Measurements from ENCODE around the gene ZNF385B.
"Not testable (repeated sequence)": the region's sequence is repeated elsewhere in the genome, so short reads cannot be mapped to it uniquely, and the experiment has no call there.

The ZNF385B gene

DNA sequence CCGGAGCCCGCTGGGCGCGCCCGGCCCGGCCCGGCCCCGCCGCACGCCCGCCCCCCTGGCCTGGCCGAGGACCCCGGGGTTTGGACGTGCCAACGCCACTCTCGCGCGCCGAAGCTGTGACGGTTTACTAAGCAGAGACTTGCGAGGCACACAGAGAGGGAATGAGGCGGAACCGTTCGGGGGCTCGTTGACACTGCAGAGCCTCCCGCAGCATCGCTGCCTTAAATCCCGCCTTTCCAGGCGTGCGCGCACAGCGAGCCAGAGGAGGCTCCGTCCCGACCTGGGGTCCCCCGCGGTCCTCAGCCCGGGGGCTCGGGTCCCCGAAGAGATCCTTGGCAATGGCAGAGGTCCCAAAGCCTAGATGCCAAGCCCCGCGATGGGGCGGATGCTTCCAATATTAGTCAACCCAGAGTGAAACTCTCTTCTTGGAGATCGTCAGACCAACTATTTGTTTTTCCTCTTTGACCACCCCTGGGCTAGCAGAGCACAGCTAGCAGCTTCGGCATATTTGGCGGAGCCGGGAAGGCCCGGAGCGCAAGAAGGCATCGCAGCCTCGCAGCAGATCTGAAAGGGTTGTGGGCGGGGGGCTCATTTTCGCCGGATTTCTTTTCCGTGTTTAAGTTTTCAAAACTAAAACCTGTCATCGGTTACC lies at the start of gene ZNF385B:
Gene ZNF385B, minus strand, starts transcription at position 197 of the 652 bp plus-strand sequence.
- DNase-seq: no peak

DNA sequence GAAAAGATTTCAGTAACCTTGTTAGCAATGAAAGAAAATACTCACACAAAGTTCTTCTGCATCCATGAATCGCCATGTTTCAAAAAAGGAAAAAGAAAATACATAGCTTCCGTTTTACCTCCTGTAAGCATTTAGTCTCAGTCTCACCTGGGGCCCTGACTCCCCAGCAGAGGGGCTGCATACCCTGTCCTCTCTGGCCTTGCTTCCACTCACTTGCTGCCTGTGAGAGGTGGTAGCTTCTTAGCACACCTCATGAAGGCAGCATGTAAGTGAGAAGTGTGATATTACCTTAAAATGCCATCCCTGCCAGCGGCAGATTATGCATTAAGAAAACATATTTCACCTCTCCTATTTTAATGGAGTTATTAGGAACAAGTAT lies 49.3 kb upstream of the ZNF385B start:
- DNase-seq: no peak

DNA sequence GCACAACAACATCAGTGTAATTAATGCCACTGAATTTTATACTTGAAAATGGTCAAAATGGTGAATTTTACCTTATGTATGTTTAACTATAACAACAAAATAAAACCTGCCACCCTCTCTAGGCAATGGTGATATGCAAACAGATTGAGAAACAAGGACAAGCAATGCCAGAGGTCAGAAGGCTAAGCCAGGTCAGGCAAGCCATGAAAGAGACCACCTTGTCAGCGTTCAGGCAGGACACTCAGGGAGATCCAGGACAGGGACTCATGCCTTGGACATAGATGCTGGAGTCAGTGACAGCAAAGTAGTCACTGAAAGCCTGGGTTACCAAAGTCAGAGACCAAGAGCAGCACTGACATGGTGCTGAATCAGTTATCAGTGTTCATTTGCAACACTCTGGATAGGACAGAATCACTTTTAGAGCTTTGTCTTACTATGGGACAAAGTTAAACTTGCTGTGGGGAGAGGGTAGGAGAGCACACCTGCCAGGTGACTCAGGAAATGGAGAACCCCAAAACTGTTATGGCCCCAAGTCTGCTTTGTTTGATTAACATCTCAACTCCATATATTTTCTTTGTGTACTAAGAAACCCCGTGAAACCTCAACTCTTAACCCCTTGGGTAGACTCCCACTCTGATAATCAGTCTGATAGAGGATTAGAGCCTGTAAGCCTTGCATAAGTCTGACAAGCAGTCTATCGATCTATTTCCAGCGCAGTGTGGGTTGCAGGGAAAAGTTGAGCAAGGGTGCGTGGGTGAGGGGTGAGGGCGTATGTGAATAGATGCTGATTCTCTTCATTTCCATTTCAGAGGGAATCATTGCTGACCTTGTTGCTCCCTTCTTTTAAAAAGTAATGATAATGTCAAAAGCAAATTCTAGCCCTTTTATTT lies 48.7 kb upstream of the ZNF385B start:
- no peak for DNase-seq

DNA sequence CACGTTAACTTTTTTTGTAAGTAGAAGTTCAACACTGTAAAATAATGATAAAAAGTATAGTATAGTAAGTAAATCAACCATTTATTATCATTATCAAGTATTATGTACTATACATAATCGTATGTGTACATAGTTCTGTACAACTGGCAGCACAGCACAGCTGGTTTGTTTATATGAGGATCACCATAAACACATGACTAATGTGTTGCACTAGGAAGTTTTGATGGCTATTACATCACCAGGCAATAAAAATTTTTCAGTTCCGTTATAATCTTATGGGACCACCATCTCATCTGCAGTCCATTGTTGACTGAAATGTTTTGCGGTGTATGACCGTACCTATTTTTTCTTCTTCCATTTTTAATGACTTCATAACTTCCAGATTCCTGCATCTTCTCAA lies 39.2 kb upstream of the ZNF385B start:
- no peak for DNase-seq

DNA sequence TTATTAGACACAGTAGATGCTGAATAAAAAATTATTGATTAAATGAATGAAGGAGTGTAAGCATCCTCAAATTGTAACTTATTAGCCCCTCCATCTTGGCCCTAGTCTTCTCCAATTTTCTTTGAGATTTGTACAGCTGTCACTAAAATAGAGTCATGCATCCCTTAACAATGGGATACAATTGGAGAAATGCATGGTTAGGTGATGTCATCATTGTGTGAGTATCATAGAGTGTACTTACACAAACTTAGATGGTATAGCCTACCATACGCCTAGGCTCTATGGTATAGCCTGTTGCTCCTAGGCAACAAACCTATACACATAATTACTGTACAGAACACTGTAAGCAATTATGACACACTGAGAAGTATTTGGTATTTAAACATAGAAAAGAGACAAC lies 38.3 kb upstream of the ZNF385B start:
- no peak for DNase-seq

DNA sequence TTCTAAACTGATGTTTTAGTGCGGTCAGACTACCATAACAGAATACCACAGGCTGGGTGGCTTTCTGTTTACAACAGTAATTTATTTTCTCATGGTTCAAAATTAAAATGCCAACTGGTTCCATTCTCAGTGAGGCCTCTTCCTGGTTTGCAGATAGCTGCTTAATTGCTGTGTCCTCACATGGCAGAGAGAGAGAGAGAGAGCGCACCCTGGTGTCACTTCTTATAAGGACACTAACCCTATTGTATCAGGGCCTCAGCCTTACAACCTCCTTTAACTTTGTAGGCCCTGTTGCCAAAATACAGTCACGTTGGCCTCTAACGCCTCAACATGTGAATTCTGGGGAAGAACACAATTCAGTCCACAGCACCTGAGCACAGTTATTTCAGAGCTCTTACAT lies 37.5 kb upstream of the ZNF385B start:
- DNase-seq: no peak

DNA sequence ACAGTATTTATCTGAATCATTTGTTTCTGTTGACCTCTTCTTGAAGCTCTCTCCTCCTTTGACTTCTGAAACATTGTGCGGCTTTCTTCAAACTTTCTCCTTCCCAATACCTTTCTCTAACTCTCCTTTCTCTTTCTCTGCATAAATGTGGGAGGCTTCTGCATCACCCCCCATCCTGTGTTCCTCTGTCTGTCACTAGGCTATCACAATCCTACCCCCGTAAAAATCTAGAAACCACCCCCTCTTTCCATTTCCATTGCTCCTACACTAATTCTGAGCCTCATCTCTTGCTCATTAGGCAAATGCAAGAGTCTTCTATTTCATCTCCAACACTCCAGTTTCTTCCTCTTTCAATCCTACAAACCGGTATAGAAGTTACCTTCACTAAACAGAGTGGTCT lies 32.2 kb upstream of the ZNF385B start:
- no peak for DNase-seq

DNA sequence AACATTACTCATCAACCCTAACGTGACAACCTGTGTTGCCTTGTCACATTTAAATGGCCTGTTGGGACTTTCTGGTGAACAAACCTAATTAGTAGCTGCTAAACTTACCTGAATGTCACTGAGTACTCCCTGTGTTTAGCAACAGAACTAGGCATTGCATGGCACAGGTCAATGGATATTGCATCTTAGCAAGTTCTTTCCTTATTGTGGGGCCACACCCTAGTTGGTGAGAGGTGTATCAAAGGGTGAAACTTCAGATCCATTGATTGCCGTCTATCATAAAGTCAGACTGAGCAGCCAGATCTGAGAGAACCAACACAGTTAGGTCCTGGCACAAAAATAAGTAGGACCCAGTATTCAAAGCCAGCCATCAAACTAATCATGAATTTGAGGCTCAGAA lies 29.8 kb upstream of the ZNF385B start:
- DNase-seq: no peak

DNA sequence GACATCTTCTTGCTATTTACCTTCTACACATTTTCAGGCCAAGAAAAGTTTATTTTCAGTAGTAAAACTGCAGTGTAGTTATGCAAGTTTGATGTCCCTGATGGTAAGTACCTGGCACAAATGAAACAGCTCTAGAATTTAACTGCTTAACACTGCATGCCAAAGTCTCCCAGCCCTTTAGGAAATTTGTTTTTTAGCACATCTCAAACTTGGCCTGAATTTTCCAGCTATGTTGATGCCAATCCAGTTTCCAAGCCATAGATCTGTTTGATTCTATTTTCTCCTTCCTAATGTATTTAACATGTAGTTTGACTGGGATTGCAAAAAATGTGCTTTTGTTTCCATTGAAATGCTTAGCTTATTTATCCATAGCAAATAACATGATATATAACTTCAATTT lies 29.3 kb upstream of the ZNF385B start:
- DNase-seq: no peak

DNA sequence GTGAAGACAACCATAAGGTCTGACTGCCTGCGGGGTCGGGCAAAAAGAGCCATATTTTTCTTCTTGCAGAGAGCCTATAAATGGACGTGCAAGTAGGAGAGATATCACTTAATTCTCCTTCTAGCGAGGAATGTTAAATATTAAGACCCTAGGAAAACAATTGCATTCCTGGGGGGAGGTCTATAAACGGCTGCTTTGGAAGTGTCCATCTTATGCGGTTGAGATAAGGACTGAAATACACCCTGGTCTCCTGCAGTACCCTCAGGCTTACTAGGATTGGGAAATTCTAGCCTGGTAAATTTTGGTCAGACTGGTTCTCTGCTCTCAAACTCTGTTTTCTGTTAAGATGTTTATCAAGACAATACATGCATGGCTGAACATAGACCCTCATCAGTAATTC lies 27.2 kb upstream of the ZNF385B start:
- DNase-seq: not testable (repeated sequence)

DNA sequence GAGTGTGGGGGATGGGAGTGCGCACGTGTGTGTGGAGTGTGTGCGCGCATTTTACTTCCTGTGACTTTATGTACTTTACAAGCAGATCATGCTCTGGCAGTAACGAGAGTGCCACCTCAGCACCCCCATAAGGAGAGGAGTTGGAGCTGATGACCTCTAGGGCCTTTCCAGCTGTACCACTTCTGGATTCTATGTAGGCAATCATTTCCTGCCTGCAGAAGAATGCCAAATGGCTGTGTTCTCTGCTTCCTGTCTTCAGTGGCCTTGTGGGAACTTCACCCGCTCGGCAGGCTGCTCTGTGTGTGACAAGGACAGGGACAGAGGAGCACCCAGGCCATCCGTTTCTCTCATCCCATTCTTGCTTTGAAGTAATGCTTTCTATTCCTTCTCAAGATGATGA lies 22.8 kb upstream of the ZNF385B start:
- DNase-seq: no peak

DNA sequence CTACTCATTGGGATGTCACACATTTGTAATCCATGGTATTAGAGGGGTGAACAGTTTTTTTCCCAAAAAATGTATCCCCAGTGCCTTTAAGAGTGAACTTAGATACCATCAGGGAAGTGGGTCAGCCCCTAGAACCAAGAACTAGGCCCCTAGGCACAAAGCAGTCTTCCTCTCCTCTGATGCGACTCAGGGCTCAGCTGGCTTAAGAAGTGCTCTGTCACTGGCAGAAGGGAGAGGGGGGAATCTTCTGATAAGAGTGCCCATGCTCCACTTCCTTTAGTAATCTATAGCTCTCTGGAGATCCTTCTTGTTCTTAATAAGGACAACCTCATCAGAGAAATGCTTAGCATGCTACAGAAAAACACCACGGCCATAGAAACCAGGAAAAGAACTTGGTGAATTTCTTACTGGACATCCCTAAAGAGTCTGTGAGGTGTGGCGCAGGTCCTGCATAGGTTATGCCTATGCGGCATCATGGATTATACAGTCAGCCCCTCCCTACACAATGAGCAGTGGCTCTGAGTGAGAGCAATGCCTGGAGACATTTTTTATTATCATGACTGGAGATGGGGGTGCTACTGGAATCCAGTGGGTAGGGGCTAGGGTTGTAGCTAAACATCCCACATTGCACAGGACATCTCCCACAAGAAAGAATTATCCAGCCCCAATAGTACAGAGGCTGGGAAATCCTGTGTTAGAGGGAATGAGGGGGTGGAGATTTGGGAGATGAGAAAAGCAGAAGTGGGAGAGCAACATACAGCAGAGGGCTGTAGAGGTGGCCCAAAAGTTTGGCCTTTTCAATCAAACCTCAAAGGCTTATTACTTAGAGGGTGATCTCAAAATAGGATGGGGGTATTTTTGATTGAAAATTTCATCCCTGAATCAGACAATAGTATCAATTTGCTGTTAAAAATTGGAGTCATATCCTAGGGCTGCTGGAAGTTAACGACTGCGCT lies 21.7 kb upstream of the ZNF385B start:
- DNase-seq: no peak

DNA sequence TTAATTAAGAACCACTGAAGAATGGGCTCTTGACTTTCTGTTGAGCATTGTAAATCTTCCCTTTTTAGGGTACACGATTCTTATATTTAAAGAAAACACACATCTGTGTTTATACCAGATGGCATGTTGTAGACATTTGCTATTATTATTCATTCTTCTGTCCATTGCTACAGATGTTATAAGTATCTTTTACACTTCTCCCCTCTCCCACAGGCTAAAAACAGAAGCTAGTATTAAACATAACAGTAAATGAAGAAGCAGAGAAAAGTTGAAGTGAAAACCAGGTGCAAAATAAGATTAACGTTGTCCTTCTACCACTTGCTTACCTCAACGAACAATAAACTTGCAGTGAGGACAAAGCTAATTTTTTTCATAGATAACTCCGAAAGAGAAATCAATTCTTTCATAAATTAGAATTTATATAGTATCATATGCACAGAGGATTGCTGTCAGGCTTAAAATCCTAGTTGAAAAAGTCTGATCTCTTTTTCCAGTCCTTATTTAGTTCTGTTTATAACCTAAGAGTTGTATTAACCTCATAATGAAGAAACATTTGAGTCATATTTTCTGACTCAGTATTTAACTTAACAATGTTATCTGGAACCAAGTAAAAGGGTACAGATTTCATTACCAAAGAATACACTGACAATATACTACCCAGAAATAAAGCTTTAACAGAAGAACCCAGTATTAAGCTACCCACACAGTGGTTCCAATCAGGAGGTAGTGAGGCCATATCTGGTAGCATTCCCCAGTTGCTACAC lies 16.4 kb upstream of the ZNF385B start:
- no peak for DNase-seq

DNA sequence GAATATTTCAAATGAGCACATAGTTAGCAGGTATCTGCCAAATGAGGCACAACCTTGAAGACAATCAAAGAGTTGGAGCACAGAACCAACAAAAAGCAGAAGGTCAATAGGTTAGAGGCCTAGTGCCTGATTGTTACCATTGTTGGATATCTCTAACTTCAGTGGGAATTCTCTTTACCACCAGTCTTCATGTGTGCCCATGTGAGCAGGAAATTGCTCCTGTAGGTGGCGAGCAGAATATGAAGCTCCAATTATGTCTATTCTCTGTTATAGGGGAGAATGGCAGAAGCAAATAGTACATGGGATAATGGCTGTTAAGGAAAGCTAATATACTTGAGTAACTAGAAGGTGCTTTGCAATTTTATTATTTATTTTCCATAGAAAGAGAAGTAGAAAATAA lies 14.9 kb upstream of the ZNF385B start:
- no peak for DNase-seq

DNA sequence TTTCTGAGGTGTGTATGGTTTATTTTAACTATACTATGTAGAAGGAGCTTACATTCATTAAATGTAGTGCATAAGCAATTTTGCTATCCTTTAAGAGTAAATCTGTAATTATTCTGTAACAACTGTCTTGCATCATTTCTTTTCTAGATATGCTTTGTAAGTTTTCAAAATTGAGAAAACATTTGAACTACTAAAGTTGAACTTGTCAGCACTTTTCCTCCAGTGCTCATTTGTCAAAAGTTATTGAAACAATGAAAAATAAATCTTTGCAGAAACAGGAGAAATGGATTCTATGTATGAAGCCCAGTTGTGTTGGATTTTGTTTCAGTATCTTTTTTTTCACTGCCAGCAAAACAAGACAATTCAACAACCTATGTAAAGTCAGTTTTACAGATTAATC lies 14.5 kb upstream of the ZNF385B start:
- no peak for DNase-seq

DNA sequence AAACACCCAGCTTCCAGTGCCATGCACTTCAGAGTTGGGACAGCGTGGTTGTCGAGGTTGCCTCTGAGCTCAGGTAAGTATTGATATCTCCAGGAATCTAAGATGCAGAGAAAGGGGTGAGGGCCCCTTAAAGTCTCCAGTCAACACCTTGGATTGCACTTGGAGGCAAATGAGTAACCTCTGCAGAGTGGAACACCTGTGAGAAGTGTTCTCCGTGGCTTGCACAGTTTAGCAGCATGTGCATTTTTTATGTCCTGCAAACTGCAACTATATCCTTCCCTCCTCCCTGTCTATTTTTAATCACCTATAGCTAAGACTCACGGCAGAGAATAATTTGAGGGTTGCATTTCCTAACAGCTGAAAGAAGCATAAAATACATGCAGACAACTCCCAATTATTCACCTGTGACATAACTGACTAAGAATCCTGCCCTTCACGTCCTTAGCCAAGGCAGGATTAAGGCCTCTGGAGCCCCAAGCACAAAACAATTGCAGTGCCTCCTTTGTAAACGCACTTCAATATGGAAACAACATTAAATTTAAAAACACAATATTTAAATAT lies 1.6 kb upstream of the ZNF385B start:
- DNase-seq: no peak

DNA sequence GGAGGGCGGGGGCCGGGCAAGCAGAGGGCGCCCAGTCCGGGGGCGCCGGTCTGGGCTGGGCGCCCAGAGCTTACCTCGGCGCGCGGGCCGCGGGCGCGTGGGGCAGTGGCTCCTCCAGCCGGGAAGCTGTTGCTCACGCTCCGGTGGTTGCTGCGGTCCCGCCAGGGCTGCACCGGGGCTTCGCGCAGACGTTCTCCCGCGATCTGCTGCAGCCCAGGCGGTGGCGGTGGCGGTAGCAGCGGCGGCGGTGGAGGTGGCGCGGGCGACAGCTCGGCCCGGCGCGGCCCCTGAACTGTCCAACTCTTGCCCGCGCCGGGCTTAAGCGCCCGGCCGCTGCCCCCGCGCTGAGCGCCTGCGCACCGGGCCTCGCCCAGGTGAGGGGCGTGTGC lies 391 bp downstream of the ZNF385B start:
- DNase-seq: no peak

DNA sequence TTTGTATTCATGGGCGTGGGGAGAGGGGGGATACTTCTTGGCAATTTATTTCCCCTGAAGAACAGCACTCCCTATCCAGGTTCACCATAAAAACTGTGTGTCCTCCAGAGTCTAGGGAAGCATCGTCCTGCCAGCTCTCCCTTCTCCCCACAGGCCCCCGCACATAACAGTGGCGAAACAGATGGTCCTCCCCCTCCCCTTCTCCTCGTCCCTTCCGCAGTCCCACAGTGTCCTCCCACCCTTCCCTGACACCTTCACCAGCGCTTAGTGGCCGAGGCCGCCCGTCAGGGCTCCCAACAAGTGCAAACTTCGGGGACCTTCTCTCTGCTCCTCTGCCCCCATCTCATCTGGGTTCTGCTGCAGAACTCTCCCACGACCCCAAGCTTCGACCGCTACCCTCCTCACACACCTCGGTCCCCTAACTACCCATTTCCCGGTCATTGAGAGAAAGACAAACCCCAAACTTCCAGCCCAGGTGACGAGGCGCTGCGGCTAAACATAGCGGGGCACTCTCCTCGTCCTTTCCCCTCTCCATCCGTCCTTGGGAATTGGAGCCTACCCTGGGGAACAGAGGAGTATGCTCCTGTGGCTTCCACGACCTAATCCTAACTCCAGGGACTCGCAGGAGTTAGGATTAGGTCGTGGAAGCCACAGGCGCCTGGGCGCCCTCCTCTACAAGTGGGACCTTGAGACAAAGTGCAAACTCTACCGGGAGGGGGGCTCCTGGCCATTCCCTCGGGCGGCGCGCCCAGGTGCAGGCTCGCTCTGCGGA lies 971 bp downstream of the ZNF385B start:
- DNase-seq: no peak

DNA sequence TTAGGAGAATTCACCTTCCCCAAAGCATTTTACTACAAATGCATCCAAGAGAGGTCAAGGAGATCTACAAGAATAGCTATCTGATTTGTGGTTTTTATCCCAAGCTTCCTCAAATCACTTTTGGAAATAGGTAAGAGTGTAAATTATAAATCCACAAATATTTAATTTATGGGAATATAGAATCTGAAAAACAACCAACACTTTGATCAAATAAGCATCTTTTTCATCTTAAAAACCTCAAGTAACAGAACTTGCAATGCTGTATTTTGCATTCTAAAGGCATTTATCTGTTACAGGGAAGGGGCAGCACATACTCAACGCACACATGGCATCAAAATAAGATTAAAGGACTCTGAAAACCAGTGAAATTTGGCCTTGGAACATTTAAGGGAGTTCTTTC lies 1.9 kb downstream of the ZNF385B start:
- no peak for DNase-seq

DNA sequence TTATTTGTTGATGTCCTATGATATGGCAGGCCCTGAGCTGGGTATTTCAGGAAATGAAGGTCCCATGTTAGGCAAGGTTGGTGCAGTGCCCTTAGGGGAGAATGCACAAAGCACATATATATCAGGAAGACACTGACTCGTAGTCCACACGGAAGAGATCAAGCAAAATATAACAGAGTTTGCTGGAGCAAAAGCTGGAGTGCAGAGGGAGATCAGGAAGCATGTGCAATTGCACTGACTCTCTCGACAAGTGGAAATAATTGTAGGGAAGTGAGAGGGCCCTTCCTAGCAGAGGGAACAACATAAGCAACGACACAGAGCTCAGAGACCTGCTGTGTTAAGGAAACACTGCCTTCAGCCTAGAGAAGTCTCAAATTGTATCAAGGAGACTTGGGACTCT lies 4.2 kb downstream of the ZNF385B start:
- no peak for DNase-seq

DNA sequence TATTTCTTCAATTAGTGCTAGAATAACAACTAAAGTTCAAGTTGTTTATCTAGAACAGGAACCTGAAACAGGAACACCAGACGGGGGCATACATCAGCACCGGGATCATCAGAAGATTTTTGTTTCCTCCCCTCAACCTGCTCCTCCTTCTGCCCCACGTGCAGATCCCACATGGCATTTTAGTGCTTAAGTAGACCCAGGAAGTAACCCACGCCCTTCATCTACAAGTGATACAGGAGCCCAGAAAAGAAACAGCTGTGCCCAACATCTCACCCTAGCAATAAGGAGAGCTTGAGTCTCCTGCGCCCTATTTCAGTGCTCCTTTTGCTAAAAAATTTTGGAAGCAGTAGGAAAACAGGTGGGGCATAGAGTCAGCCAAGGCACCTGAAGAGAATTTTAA lies 5.2 kb downstream of the ZNF385B start:
- no peak for DNase-seq

DNA sequence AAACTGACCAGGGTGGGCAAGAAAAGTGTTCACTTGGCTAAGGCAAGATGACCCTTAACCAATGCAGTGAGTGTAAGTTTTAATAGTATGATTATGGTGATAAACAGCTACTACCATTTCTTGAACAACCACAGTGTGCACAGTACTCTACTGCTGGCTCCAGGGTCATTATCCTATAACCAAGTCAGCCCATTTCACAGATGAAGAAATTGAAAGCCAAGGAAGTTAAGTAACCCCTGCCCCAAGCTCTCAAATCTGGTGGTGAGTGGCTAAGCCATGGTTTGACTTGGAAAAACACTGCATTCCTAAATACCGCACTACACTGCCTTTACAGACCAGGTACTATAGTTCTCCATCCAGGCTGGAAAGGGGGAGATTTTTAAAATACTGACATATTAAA lies 5.7 kb downstream of the ZNF385B start:
- no peak for DNase-seq

Measured in suppressor macrophage treated with lipopolysaccharide for 4 hours (primary cell).